Activated CD8-positive, alpha-beta memory T cell treated with anti-CD3 and anti-CD28 coated beads, Interleukin-2, amount 10 ng/mL, durations not matched to agents 7 days and 5 days (primary cell): ENCODE data around the gene PHACTR1. TPM values are rescaled to one million over a fixed set of nuclear protein-coding genes. Genes with fewer than 3 reads are reported as not detected.

Experiments
- ATAC-seq: fragments of 150-1000 bp; cut with Tn5 transposase; one replicate; pipeline ENCODE4 v1.10.0; 2021; ENCODE audit warnings: moderate library complexity
- CTCF ChIA-PET: fragments of 350-600 bp; sonication (Branson Sonifier 250); formaldehyde crosslinking; loops from one replicate; lab custom pipeline; 2021; ENCODE audit warnings: antibody characterized with exemption; lab: Charles Lee
- DNase-seq: peaks from one replicate; pipeline ENCODE4 v3.0.0-alpha.2; 2020
- H3K27ac Mint-ChIP-seq: one replicate; pipeline ENCODE4 v1.8.0; 2021; ENCODE audit warnings: mild to moderate bottlenecking, mixed read lengths
- H3K27me3 Mint-ChIP-seq: one replicate; pipeline ENCODE4 v1.8.0; 2021; ENCODE audit warnings: mixed read lengths
- H3K36me3 Mint-ChIP-seq: one replicate; pipeline ENCODE4 v1.8.0; 2021; ENCODE audit warnings: mild to moderate bottlenecking, mixed read lengths
- H3K4me1 Mint-ChIP-seq: one replicate; pipeline ENCODE4 v1.8.0; 2021; ENCODE audit warnings: mixed read lengths
- H3K4me3 Mint-ChIP-seq: one replicate; pipeline ENCODE4 v1.8.0; 2021; ENCODE audit warnings: mild to moderate bottlenecking, moderate library complexity, mixed read lengths
- H3K9me3 Mint-ChIP-seq: one replicate; pipeline ENCODE4 v1.8.0; 2022; ENCODE audit warnings: low read depth, mixed read lengths
- total RNA-seq, 2 experiments: library from RNA; stranded (reverse); gene quantifications; one replicate each; pipeline ENCODE4 v1.2.3, GENCODE V29; 2021

The PHACTR1 gene
- total RNA-seq, 2 experiments from 2014 or later: 0.73 to 2.2 TPM

- ATAC-seq (no peak), DNase-seq (no peak)
- Mint-ChIP-seq H3K4me3 (no peak overlapping the region), H3K27me3 (peaks cover 16% of the 10 kb centered on the region), H3K9me3 (no peaks in the 10 kb centered on the region), H3K4me1 (no peaks in the 10 kb centered on the region), H3K36me3 (no peaks in the 10 kb centered on the region), H3K27ac (no peak overlapping the region)
- CTCF ChIA-PET: no interaction called here
Observed at GRCh38 chr6:13203145-13203544, 486.6 kb downstream of the PHACTR1 start.

GRCh38 chr6:13205106-13205505, 488.5 kb downstream of the PHACTR1 start:
- CTCF ChIA-PET: no interaction called here
- DNase-seq: no peak

GRCh38 chr6:13212096-13212495, 495.5 kb downstream of the PHACTR1 start:
- no peak for DNase-seq
- CTCF ChIA-PET: no interaction called here
- Mint-ChIP-seq H3K27me3 (peaks cover 39% of the 10 kb centered on the region), H3K4me3 (no peak overlapping the region), H3K4me1 (no peaks in the 10 kb centered on the region), H3K36me3 (no peaks in the 10 kb centered on the region), H3K27ac (no peak overlapping the region), H3K9me3 (no peaks in the 10 kb centered on the region)
- no peak for ATAC-seq

More at GRCh38 chr6:13205106-13205505, 488.5 kb downstream of the PHACTR1 start:
- no peaks in the 10 kb centered on the region for H3K4me1 Mint-ChIP-seq
- H3K36me3 Mint-ChIP-seq: no peaks in the 10 kb centered on the region
- no peak overlapping the region for H3K4me3 Mint-ChIP-seq
- H3K27me3 Mint-ChIP-seq: peaks cover 9% of the 10 kb centered on the region
- H3K27ac Mint-ChIP-seq: no peak overlapping the region
- H3K9me3 Mint-ChIP-seq: no peaks in the 10 kb centered on the region
- ATAC-seq: no peak

- no peak overlapping the region for H3K4me3 Mint-ChIP-seq
- ATAC-seq (no peak), DNase-seq (no peak)
- H3K4me1 Mint-ChIP-seq: no peaks in the 10 kb centered on the region
- H3K36me3 Mint-ChIP-seq: no peaks in the 10 kb centered on the region
- peaks cover 39% of the 10 kb centered on the region for H3K27me3 Mint-ChIP-seq
- no peaks in the 10 kb centered on the region for H3K9me3 Mint-ChIP-seq
- no peak overlapping the region for H3K27ac Mint-ChIP-seq
- CTCF ChIA-PET: no interaction called here
Observed at GRCh38 chr6:13212538-13212937, 496.0 kb downstream of the PHACTR1 start.

GRCh38 chr6:13215390-13215789, 498.8 kb downstream of the PHACTR1 start:
- ATAC-seq (no peak), DNase-seq (no peak)
- Mint-ChIP-seq H3K27me3 (peaks cover 50% of the 10 kb centered on the region), H3K27ac (no peak overlapping the region), H3K36me3 (no peaks in the 10 kb centered on the region), H3K4me1 (no peaks in the 10 kb centered on the region), H3K4me3 (no peak overlapping the region), H3K9me3 (no peaks in the 10 kb centered on the region)
- CTCF ChIA-PET: no interaction called here

GRCh38 chr6:13216236-13217014, 499.9 kb downstream of the PHACTR1 start:
- no peaks in the 10 kb centered on the region for H3K36me3 Mint-ChIP-seq
- H3K4me1 Mint-ChIP-seq: no peaks in the 10 kb centered on the region
- no peaks in the 10 kb centered on the region for H3K9me3 Mint-ChIP-seq
- no peak overlapping the region for H3K27ac Mint-ChIP-seq
- ATAC-seq (no peak), DNase-seq (no peak)
- H3K27me3 Mint-ChIP-seq: peaks cover 47% of the 10 kb centered on the region
- H3K4me3 Mint-ChIP-seq: no peak overlapping the region
- CTCF ChIA-PET: no interaction called here

GRCh38 chr6:13217206-13217905, 500.8 kb downstream of the PHACTR1 start:
- no peak overlapping the region for H3K4me3 Mint-ChIP-seq
- CTCF ChIA-PET: no interaction called here
- no peaks in the 10 kb centered on the region for H3K36me3 Mint-ChIP-seq
- ATAC-seq (no peak), DNase-seq (no peak)
- no peaks in the 10 kb centered on the region for H3K9me3 Mint-ChIP-seq
- H3K27me3 Mint-ChIP-seq: peaks cover 39% of the 10 kb centered on the region
- no peaks in the 10 kb centered on the region for H3K4me1 Mint-ChIP-seq
- no peak overlapping the region for H3K27ac Mint-ChIP-seq

GRCh38 chr6:13220266-13220665, 503.7 kb downstream of the PHACTR1 start:
- Mint-ChIP-seq H3K4me1 (no peaks in the 10 kb centered on the region), H3K27me3 (peaks cover 26% of the 10 kb centered on the region), H3K9me3 (no peaks in the 10 kb centered on the region), H3K27ac (no peak overlapping the region), H3K36me3 (no peaks in the 10 kb centered on the region), H3K4me3 (no peak overlapping the region)
- CTCF ChIA-PET: no interaction called here
- no peak for ATAC-seq
- no peak for DNase-seq

GRCh38 chr6:13222048-13222447, 505.5 kb downstream of the PHACTR1 start:
- Mint-ChIP-seq H3K27ac (no peak overlapping the region), H3K36me3 (no peaks in the 10 kb centered on the region), H3K9me3 (no peaks in the 10 kb centered on the region), H3K4me3 (no peak overlapping the region), H3K27me3 (peaks cover 22% of the 10 kb centered on the region), H3K4me1 (no peaks in the 10 kb centered on the region)
- DNase-seq: no peak
- CTCF ChIA-PET: no interaction called here
- no peak for ATAC-seq

GRCh38 chr6:13226071-13226470, 509.5 kb downstream of the PHACTR1 start:
- CTCF ChIA-PET: no interaction called here
- no peaks in the 10 kb centered on the region for H3K9me3 Mint-ChIP-seq
- DNase-seq (no peak), ATAC-seq (no peak)
- no peak overlapping the region for H3K27ac Mint-ChIP-seq
- no peak overlapping the region for H3K4me3 Mint-ChIP-seq
- peaks cover 11% of the 10 kb centered on the region for H3K27me3 Mint-ChIP-seq
- peaks cover 4% of the 10 kb centered on the region for H3K36me3 Mint-ChIP-seq
- peaks cover 16% of the 10 kb centered on the region for H3K4me1 Mint-ChIP-seq

- Mint-ChIP-seq H3K27ac (no peak overlapping the region), H3K4me1 (peaks cover 16% of the 10 kb centered on the region), H3K4me3 (no peak overlapping the region), H3K9me3 (no peaks in the 10 kb centered on the region), H3K27me3 (peaks cover 11% of the 10 kb centered on the region), H3K36me3 (peaks cover 4% of the 10 kb centered on the region)
- DNase-seq (no peak), ATAC-seq (no peak)
- CTCF ChIA-PET: interaction anchor here (1.1 kb wide), 1 partner anchor 197 kb away, joined by 3 read pairs; no protein-coding TSS in a partner anchor
Observed at GRCh38 chr6:13228264-13229204, 512.0 kb downstream of the PHACTR1 start.

GRCh38 chr6:13229205-13230085, 512.9 kb downstream of the PHACTR1 start:
- Mint-ChIP-seq H3K27me3 (peaks cover 11% of the 10 kb centered on the region), H3K27ac (peak overlapping the region; percentile 53), H3K4me3 (no peak overlapping the region), H3K9me3 (no peaks in the 10 kb centered on the region), H3K4me1 (peaks cover 16% of the 10 kb centered on the region), H3K36me3 (peaks cover 4% of the 10 kb centered on the region)
- peak; percentile 72 for DNase-seq
- CTCF ChIA-PET: interaction anchor here (1.1 kb wide), 1 partner anchor 196 kb away, joined by 3 read pairs; no protein-coding TSS in a partner anchor
- peak; percentile 91 for ATAC-seq
